GM18519 (cell line): ENCODE results near the gene CERS6.

Experiments used
- ATAC-seq: cut with Tn5 transposase; IDR thresholded peaks from one replicate; pipeline ENCODE4 v1.9.1; 2021; ENCODE audit warnings: mild to moderate bottlenecking, moderate library complexity; ENCODE audit not compliant: unreplicated experiment, low FRiP score

Gene CERS6

DNA sequence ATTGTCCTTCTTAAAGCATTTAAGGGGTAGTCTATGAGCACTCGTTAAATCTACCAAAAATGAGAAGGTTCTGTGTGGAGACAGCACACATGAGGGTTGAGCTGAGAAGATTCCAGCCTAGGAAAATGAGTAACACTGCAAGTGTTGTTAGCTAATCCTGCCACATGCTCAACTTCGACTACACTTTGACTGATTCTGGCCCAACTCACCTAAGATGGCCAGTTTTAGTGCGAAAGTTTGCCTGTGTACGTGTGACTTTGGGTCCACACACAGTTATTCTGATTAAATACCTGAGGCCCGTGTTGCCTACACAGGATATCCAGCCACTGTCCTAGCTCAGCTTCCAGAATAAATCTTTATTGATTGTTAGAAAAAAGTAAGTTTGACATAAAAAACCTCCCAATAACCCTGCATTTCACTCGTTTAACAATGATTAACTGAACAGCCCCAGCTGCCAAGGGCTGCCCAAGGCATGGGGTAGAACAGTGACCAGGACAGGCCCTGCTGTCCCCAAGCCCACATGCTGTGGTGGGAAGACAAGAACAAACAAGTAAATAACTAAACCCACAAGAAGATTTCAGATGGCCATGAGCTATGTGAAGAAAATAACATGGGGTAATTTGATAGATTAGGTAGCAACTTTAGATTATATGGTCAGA is 14.7 kb upstream of the CERS6 start:
- ATAC-seq: no peak

DNA sequence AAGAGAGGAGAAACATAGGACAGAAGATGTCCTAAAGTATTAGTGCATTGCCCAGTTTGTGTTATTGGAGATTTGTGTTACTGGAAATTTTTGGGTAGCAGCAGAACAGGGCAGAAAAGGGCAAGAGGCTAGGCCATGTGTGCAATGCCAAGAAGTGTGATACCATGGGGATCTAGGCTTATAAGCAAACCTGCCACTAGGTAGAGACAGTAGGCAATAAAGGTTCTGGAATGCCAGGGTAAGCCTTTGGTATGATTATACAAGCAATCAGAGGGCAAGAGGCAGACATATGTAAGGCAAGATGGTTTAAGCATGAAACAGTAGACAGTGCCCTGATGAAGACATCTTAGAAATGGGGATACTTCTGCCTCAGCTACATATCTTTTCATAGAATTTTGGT is 12.3 kb upstream of the CERS6 start:
- ATAC-seq: no peak

DNA sequence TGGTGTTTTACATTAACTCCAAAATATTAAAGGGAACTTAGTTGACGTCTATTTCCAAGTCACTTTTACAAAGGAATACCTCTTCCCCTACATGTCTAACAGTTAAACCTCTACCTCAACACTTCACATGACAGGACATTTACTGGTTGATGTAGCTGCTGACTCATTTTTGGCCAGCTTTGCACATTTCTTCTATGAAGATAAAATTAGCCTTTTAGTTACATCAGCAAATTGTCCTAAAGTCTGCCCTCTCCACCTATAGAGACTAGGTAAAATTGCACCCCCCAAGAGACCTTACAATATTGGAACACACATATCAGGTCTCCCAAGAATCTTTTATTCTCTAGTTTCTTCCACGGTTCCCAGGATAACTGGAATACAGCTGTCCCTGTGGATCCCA is 10.1 kb upstream of the CERS6 start:
- ATAC-seq: no peak

DNA sequence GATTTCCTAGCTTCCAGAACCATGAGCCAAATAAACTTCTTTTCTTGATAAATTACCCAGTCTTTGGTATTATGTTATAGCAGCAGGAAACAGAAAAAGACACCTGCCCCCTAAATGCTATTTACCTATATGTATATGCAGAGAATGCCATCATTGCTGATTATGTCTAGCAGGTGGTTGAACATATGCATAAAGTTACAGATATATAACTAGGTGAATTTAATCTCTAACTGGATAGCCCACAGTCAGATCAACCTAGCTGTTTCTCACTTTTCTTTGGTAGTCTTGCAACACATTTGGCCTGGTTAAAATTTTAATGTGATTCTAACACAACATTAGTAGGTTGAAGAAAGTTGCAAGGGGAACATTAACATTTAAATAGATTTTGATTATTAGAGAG is 7.1 kb upstream of the CERS6 start:
- no peak for ATAC-seq

- ATAC-seq: no peak
Observed at GRCh38 chr2:168449419-168449818, 6.7 kb upstream of the CERS6 start.

DNA sequence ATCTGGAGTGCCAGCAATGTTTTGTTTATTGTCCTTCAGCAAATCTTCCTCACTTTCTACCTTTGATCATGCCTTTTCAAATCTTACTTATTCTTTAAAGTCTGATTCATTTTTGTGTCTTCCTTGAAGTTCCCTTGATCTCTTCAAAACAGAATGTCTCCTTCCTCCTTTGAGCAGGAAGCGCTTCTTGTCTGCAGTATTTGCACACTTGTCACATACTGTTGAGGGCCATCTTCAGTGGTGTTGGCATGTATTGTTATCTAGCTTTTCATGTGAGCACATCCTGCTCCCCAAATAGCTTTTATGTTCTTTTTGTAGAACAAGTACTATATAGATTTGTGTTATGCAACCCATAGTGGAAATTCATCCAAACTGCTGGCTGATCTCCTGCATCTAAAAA is 5.9 kb upstream of the CERS6 start:
- no peak for ATAC-seq

DNA sequence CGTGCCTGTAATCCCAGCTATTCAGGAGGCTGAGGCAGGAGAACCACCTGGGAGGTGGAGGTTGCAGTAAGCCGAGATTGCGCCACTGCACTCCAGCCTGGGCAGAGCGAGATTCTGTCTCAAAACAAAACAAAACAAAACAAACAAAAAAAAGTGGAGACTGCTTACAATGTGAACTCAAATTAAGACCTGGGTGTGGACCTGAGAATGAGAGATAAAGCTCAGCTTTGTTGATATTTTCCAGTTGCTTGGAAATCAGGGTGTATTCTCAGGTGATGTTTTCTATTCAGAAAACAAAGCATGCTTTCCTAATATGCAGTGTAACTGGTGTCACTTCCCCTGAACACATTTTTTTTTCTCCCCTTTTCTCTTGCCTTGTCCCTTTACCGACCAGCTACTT is 5.3 kb upstream of the CERS6 start:
- no peak for ATAC-seq

GRCh38 chr2:168452781-168453180 is 3.3 kb upstream of the CERS6 start:
- ATAC-seq: no peak

DNA sequence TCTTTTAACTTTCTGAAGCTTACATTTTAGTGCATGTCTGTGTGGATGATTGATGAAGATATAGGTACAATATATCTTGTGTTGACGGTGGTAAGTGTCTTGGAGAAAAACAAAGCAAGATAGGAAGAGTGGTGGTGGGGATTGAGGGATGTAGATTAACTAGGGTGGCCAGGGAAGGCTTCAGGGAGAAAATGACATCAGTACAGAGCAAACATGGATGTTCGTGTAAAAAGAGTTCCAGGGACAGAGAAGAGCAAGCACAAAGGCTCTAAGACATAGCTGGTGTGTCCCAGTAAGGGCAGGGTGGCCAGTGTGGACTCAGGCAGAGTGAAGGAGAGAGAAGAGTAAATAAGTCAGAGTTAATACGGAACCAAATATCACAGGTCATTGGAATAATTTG is 2.7 kb upstream of the CERS6 start:
- no peak for ATAC-seq

- no peak for ATAC-seq
Observed at GRCh38 chr2:168454737-168455644, 1.1 kb upstream of the CERS6 start.

DNA sequence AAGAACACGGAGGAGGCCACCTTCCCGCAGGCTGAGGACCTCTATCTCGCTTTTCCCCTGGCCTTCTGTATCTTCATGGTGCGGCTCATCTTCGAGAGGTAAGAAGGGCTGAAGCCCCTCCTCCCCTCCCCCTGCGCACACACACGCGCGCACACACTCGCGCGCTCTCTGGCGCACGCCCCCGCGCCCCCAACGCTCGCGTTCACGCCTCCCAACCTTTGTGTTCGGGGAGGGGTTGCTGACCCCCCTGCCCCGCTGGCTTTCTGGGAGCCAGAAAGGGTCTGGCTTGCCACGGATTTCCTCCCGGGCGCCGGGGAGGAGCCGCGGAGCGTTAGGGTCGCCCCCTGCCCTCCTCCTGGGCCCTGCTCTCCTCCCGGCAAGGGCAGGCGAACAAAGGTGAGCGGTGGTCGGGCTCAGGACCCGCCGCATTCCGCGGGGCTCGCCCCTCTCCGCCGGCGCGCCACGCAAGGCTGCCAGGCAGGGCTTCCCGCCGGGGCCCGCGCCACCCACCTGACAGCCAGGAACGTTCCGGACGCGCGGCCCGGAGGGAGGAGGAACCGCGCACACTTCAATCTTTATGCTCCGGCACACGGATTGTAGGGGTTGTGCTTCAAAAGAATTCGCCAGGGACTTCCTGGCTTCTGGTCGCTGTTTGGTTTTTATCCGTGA is 583 bp downstream of the CERS6 start:
- ATAC-seq: peak; percentile 10

GRCh38 chr2:168457190-168457895 is 1.3 kb downstream of the CERS6 start:
- ATAC-seq: no peak

GRCh38 chr2:168458139-168458538 is 2.1 kb downstream of the CERS6 start:
- no peak for ATAC-seq

GRCh38 chr2:168459256-168459655 is 3.2 kb downstream of the CERS6 start:
- ATAC-seq: no peak

DNA sequence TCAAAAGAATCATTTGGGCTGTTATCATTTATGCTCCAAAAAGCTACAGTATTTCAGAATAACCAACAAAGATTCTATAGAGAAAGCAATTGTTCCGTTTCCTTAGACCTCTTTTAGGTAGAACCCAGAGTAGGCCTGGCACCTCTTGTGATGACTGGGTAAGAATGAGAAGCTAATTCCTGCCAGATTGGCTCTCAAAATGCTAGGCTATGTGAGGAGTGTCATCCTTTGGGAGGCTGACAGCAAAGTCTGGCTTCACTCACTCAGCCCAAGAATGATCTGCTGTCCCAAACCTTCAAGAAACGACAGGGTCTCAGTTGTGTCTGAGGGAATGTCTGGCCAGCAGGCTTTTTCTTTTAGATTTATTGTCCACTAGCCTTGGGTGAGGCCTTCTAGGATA is 4.5 kb downstream of the CERS6 start:
- ATAC-seq: no peak

DNA sequence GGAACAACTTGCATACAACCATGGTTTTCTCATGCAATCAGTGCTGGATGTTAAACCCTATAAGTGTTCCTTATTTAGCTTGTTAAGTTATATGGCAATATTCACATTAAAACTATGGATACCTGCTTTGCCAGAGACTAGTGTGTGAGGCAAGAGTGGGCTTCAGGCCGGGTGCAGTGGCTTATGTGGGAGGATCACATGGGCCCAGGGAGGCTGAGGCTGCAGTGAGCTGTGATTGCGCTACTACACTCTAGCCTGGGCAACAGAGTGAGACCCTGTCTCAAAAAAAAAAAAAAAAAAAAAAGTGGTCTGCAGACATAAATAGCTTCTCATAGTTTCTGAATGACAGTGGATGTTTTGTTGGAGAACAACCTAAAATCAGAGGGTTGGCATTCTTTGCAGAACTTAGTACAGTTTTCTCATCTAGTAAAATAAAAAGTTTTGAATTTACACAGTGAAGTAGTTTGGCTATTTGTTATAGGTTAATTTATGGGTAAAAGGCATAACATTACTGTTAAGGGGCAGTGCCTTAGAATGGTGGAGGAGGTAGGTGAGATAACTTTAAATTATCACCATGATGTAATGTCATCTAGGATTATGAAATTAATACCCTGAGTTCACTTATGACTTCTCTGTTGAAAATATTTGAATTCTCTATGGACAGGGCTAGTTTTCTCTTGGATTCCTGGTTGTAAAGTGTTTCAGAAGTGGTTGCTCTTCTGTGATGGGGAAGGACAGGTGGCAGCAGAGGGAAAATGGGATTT is 5.3 kb downstream of the CERS6 start:
- no peak for ATAC-seq

DNA sequence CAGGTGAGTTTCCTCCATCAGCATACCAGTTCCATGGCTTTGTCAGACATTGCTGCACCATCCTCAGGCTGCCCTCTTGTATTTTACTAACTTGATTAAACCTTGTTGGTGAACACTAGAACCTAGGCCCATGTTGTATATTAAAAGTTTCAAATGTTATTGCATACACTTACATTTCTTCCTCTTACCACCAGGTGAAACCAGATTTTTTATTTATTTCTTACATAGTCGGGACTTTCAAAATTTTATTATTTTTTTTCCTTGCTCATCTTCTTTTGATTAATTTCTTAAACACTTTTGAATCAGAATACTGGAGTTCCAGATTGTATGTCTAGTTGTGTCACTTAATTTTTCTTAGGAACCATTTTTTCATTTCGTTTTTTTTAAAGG is 5.9 kb downstream of the CERS6 start:
- no peak for ATAC-seq

DNA sequence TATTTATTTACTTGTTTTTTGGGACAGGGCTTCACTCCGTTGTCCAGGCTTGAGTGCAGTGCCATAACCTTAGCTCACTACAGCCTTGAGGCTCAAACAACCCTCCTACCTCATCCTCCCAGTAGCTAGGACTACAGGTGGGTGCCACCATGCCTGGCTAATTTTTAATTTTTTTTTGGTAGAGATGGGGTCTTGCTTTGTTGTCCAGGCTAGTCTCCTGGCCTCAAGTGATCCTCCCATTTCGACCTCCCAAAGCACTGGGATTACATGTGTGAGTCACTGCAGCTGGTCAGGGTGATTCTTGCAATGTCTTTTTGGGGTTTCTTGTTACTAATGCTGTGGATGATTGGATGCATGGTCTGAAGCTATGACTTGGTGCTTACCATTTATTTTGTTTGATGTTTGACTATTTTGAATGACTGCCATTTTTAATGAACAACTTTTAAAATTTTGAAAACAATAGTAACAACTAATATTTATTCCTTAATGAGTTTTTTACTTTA is 6.5 kb downstream of the CERS6 start:
- no peak for ATAC-seq

DNA sequence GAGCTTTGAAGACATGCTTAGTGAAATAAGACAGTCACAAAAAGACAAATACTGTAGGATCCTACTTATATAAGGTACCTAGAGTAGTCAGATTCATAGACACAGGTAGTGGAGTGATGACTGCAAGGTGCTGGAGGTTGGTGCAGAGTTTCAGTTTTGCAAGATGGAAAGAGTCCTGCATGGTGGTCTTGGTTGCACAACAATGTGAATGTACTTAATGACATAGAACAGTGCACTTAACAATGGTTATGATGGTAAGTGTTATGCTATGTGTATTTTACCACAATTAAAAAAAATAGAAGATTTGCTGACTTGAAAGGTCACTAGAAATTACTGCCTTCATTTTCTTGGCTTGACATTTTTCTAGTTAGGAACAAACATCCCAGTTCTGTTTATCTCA is 9.5 kb downstream of the CERS6 start:
- no peak for ATAC-seq

DNA sequence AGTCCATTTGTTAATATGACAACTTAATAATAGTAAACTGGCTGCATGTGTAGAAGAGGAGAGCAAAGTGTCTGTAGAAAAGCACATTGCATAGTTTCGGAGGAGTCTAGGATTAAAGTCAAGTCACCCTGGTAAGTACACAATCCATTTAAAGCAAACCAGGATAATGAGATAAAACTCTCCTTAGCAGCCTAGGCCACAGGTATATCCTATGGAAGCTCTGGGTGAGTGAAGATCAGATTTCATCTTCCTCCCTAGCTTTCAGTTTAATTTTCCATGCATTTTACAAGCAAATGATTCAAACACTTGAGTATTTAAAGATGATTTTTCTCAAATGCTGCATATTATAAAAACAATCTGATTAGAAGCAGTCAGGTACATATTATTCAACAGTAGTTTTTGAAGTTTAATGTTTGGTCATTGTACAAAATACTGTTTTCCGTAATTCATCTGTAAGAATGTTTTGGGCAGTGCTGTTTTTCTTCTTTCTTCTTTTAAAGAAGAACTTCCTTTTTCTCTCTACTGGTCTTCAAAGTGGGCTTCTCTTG is 10.2 kb downstream of the CERS6 start:
- no peak for ATAC-seq
